CD1c-positive myeloid dendritic cell (primary cell): ENCODE data around the gene LIMCH1.
A peak's percentile ranks its signal among the peaks of the same experiment; 100 is the strongest.

Experiments
- DNase-seq: peaks from one replicate; pipeline ENCODE4 v3.0.0-alpha.2; 2016; ENCODE audit errors: extremely low spot score

The LIMCH1 gene

GRCh38 chr4:41528512-41529205 is 9.3 kb upstream of the LIMCH1 start:
- DNase-seq, result no peak

GRCh38 chr4:41530741-41531140 is 7.2 kb upstream of the LIMCH1 start:
- no peak for DNase-seq

- no peak for DNase-seq
Observed at GRCh38 chr4:41532336-41532735, 5.6 kb upstream of the LIMCH1 start.

- peak; percentile 17 for DNase-seq
Observed at GRCh38 chr4:41532882-41533281, 5.1 kb upstream of the LIMCH1 start.

GRCh38 chr4:41533680-41534079 is 4.3 kb upstream of the LIMCH1 start:
- no peak for DNase-seq

GRCh38 chr4:41534404-41534803 is 3.6 kb upstream of the LIMCH1 start:
- no peak for DNase-seq

GRCh38 chr4:41535911-41536371 is 2.0 kb upstream of the LIMCH1 start:
- DNase-seq, result no peak

- DNase-seq, result no peak
Observed at GRCh38 chr4:41537292-41537890, 566 bp upstream of the LIMCH1 start.

GRCh38 chr4:41538887-41539498 is 1.0 kb downstream of the LIMCH1 start:
- no peak for DNase-seq

GRCh38 chr4:41539711-41540110 is 1.8 kb downstream of the LIMCH1 start:
- no peak for DNase-seq

GRCh38 chr4:41540687-41541086 is 2.7 kb downstream of the LIMCH1 start:
- DNase-seq, result no peak

- no peak for DNase-seq
Observed at GRCh38 chr4:41541687-41542094, 3.7 kb downstream of the LIMCH1 start.

GRCh38 chr4:41542526-41543275 is 4.7 kb downstream of the LIMCH1 start:
- peak; percentile 36 for DNase-seq

- DNase-seq, result no peak
Observed at GRCh38 chr4:41545238-41545637, 7.3 kb downstream of the LIMCH1 start.

- no peak for DNase-seq
Observed at GRCh38 chr4:41546638-41547037, 8.7 kb downstream of the LIMCH1 start.

GRCh38 chr4:41548305-41548880 is 10.4 kb downstream of the LIMCH1 start:
- no peak for DNase-seq

GRCh38 chr4:41549478-41549877 is 11.5 kb downstream of the LIMCH1 start:
- DNase-seq, result no peak

- DNase-seq, result peak; percentile 36
Observed at GRCh38 chr4:41550308-41550707, 12.4 kb downstream of the LIMCH1 start.

GRCh38 chr4:41551536-41551935 is 13.6 kb downstream of the LIMCH1 start:
- no peak for DNase-seq

- DNase-seq, result no peak
Observed at GRCh38 chr4:41554905-41555304, 16.9 kb downstream of the LIMCH1 start.

GRCh38 chr4:41556526-41556925 is 18.6 kb downstream of the LIMCH1 start:
- DNase-seq, result no peak

- no peak for DNase-seq
Observed at GRCh38 chr4:41559940-41560516, 22.1 kb downstream of the LIMCH1 start.
